HL-60 (cell line): Measurements from ENCODE around the gene CBX5.

Experiments
- CTCF ChIP-seq: IDR thresholded peaks from one replicate; pipeline ENCODE4 v1.5.1; 2011; ENCODE audit warnings: low read length, control low read depth, inconsistent platforms; ENCODE audit not compliant: insufficient read depth
- GABPA ChIP-seq: IDR thresholded peaks from 2 replicates; pipeline ENCODE4 v1.6.1; 2012; ENCODE audit warnings: low read depth
- POLR2AphosphoS5 ChIP-seq: IDR thresholded peaks from 2 replicates; pipeline ENCODE4 v1.6.1; 2012; ENCODE audit warnings: low read depth
- REST ChIP-seq: IDR thresholded peaks from 2 replicates; pipeline ENCODE4 v1.6.1; 2012; ENCODE audit warnings: low read depth; ENCODE audit not compliant: insufficient replicate concordance

- TF ChIP-seq CTCF (no peak), GABPA (no peak), REST (no peak), POLR2AphosphoS5 (peak; percentile 89)
Observed at GRCh38 chr12:54286042-54287030, 6.4 kb upstream of the CBX5 start.
